Neuronal stem cell (in vitro differentiated cells): Measurements from ENCODE around the gene AOPEP.
A peak's percentile ranks its signal among the peaks of the same experiment; 100 is the strongest.

Experiments used
- DNase-seq: peaks from one replicate; pipeline ENCODE4 v3.0.0-alpha.2; 2013; ENCODE audit warnings: low spot score
- H2AFZ ChIP-seq: one replicate; pipeline ENCODE4 v1.6.1; 2013; ENCODE audit warnings: mild to moderate bottlenecking, low read length, inconsistent platforms
- H2AK5ac ChIP-seq: 2 replicates; pipeline ENCODE4 v1.6.1; 2013; ENCODE audit warnings: low read depth, mild to moderate bottlenecking, inconsistent platforms, low read length, moderate library complexity, mixed read lengths
- H2BK120ac ChIP-seq: 2 replicates; pipeline ENCODE4 v1.6.1; 2013; ENCODE audit warnings: low read depth, mild to moderate bottlenecking, inconsistent platforms, low read length, moderate library complexity, mixed read lengths
- H2BK12ac ChIP-seq: one replicate; pipeline ENCODE4 v1.6.1; 2013; ENCODE audit warnings: low read length, inconsistent platforms
- H2BK15ac ChIP-seq: 2 replicates; pipeline ENCODE4 v1.6.1; 2013; ENCODE audit warnings: mild to moderate bottlenecking, low read length, inconsistent platforms, mixed read lengths
- H2BK5ac ChIP-seq: one replicate; pipeline ENCODE4 v1.6.1; 2013; ENCODE audit warnings: inconsistent platforms, mild to moderate bottlenecking, low read length, moderate library complexity
- H3K14ac ChIP-seq: one replicate; pipeline ENCODE4 v1.6.1; 2013; ENCODE audit warnings: low read length, inconsistent platforms
- H3K18ac ChIP-seq: 2 replicates; pipeline ENCODE4 v1.6.1; 2013; ENCODE audit warnings: low read length, inconsistent platforms
- H3K23ac ChIP-seq: 2 replicates; pipeline ENCODE4 v1.6.1; 2013; ENCODE audit warnings: low read depth, mild to moderate bottlenecking, mixed read lengths, low read length, inconsistent platforms; ENCODE audit not compliant: poor library complexity
- H3K27ac ChIP-seq: replicated peaks from 3 replicates; pipeline ENCODE4 v1.5.1; 2013; ENCODE audit warnings: low read length, inconsistent platforms
- H3K27me3 ChIP-seq, 3 experiments: 2 replicates each; pipeline ENCODE4 v1.6.1; 2013; ENCODE audit warnings: low read length in 3 of 3, mild to moderate bottlenecking in 2 of 3, inconsistent platforms in 1 of 3, low read depth in 1 of 3, mixed read lengths in 1 of 3, moderate library complexity in 1 of 3; ENCODE audit not compliant: control insufficient read depth in 3 of 3, insufficient read depth in 3 of 3
- H3K36me3 ChIP-seq, 2 donors: replicated peaks in 1 of 2; 2 replicates each; pipeline ENCODE4 v1.6.1; 2013; ENCODE audit warnings: low read length in 2 of 2; ENCODE audit not compliant: control insufficient read depth in 2 of 2, insufficient read depth in 2 of 2
- H3K4ac ChIP-seq: 2 replicates; pipeline ENCODE4 v1.6.1; 2013; ENCODE audit warnings: inconsistent platforms, mild to moderate bottlenecking, low read length, moderate library complexity
- H3K4me1 ChIP-seq, 2 donors: 1 replicate in 1 of 2; 2 replicates in 1 of 2; pipeline ENCODE4 v1.6.1; 2013; ENCODE audit warnings: low read length in 2 of 2, low read depth in 1 of 2; ENCODE audit not compliant: control insufficient read depth in 2 of 2, insufficient read depth in 1 of 2
- H3K4me2 ChIP-seq: one replicate; pipeline ENCODE4 v1.6.1; 2013; ENCODE audit warnings: mild to moderate bottlenecking, low read length, inconsistent platforms; ENCODE audit not compliant: insufficient read depth, poor library complexity, severe bottlenecking
- H3K4me3 ChIP-seq, 2 donors: 2 replicates each; pipeline ENCODE4 v1.5.1; 2013; ENCODE audit warnings: low read length in 2 of 2, mild to moderate bottlenecking in 2 of 2, inconsistent platforms in 1 of 2, moderate library complexity in 1 of 2
- H3K79me1 ChIP-seq: one replicate; pipeline ENCODE4 v1.6.1; 2013; ENCODE audit warnings: low read depth, mild to moderate bottlenecking, inconsistent platforms, low read length, moderate library complexity
- H3K9ac ChIP-seq: one replicate; pipeline ENCODE4 v1.6.1; 2013; ENCODE audit warnings: mild to moderate bottlenecking, low read depth, low read length, inconsistent platforms; ENCODE audit not compliant: poor library complexity
- H3K9me3 ChIP-seq, 2 donors: replicated peaks in 1 of 2; 2 replicates each; pipeline versions ENCODE3 to v1.6.1; 2013; ENCODE audit warnings: low read length in 2 of 2, mild to moderate bottlenecking in 2 of 2, inconsistent platforms in 1 of 2, low read depth in 1 of 2, mixed read lengths in 1 of 2, moderate library complexity in 1 of 2; ENCODE audit not compliant: control insufficient read depth in 2 of 2, insufficient read depth in 1 of 2
- H4K8ac ChIP-seq: one replicate; pipeline ENCODE4 v1.6.1; 2013; ENCODE audit warnings: low read depth, mild to moderate bottlenecking, inconsistent platforms, low read length, moderate library complexity
- H4K91ac ChIP-seq: one replicate; pipeline ENCODE4 v1.6.1; 2013; ENCODE audit warnings: low read length, low read depth, mild to moderate bottlenecking, inconsistent platforms; ENCODE audit not compliant: poor library complexity
- WGBS, 2 donors: extraction: QIAGEN DNeasy Blood & Tissue Kit; methylation state at CpG; one replicate each; pipeline ENCODE4 v1.1.7; 2013; ENCODE audit warnings: missing lambda C conversion rate in 2 of 2, mixed read lengths in 1 of 2; ENCODE audit not compliant: insufficient read length in 2 of 2, insufficient replicate concordance in 1 of 2; ENCODE audit errors: extremely low coverage in 2 of 2; 5-methylcytosine and 5-hydroxymethylcytosine counted together

Gene AOPEP

GRCh38 chr9:94721754-94722153, 4.7 kb upstream of the AOPEP start:
- H2AFZ ChIP-seq: peak overlapping the region; percentile 68
- H3K23ac ChIP-seq: no peak overlapping the region
- H3K4me3 ChIP-seq: no peak overlapping the region
- no peak overlapping the region for H2BK120ac ChIP-seq
- H3K14ac ChIP-seq: no peak overlapping the region
- WGBS, 2 donors: no CpG with 5 or more reads among the region's 2 CpGs
- H2BK15ac ChIP-seq: no peak overlapping the region
- no peak overlapping the region for H3K4me2 ChIP-seq
- H3K27me3 ChIP-seq: no peaks in the 10 kb centered on the region
- no peak overlapping the region for H4K8ac ChIP-seq
- DNase-seq: no peak
- H3K36me3 ChIP-seq: no peaks in the 10 kb centered on the region
- no peak overlapping the region for H3K18ac ChIP-seq
- no peak overlapping the region for H3K27ac ChIP-seq
- peaks cover 2% of the 10 kb centered on the region for H3K79me1 ChIP-seq
- no peak overlapping the region for H2AK5ac ChIP-seq
- no peak overlapping the region for H2BK12ac ChIP-seq
- no peak overlapping the region for H2BK5ac ChIP-seq
- H3K4me1 ChIP-seq: no peaks in the 10 kb centered on the region
- H3K9me3 ChIP-seq: peaks cover 0 to 6% of the 10 kb centered on the region in 2 donors
- no peak overlapping the region for H3K9ac ChIP-seq
- H3K4ac ChIP-seq: no peak overlapping the region
- no peak overlapping the region for H4K91ac ChIP-seq

GRCh38 chr9:94725293-94725692, 1.2 kb upstream of the AOPEP start:
- DNase-seq: no peak
- Histone ChIP-seq H3K4me2 (no peak overlapping the region), H2BK120ac (no peak overlapping the region)

DNA sequence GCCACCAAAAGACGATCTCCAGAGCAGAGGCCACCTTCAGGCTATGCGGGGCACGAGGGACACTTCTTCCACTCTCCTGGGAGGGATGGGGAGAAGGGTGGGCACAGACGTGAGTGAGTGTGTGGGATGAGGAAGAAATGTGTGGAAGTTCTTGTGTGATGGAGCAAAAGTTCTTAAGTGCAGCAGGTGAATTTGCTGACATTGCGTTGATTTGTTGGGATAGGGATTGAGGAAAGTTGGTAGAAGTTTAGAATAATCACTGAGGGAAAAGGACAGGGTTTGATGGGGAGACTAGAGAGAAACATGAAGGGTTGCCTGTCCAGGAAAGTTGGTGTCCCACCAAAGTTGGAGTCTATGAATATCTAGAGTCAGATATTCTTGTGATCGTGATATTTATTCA, 2.2 kb downstream of the AOPEP start:
- peaks cover 0 to 2% of the 10 kb centered on the region in 2 donors for H3K4me1 ChIP-seq
- peaks cover 6% of the 10 kb centered on the region for H3K79me1 ChIP-seq
- H4K8ac ChIP-seq: no peak overlapping the region
- H3K14ac ChIP-seq: no peak overlapping the region
- H3K27ac ChIP-seq: no peak overlapping the region
- H3K27me3 ChIP-seq: no peaks in the 10 kb centered on the region
- H2AK5ac ChIP-seq: no peak overlapping the region
- H3K23ac ChIP-seq: no peak overlapping the region
- no peak overlapping the region for H2BK15ac ChIP-seq
- no peak overlapping the region for H3K4me3 ChIP-seq
- no peak overlapping the region for H3K18ac ChIP-seq
- DNase-seq: no peak
- H3K9me3 ChIP-seq: no peaks in the 10 kb centered on the region
- H3K4me2 ChIP-seq: no peak overlapping the region
- H3K9ac ChIP-seq: no peak overlapping the region
- H3K36me3 ChIP-seq: peaks cover 0 to 3% of the 10 kb centered on the region in 2 donors
- no peak overlapping the region for H2AFZ ChIP-seq
- 100% methylated on average over 1 of the region's 6 CpGs; no CpG with 5 or more reads in 1 of the 2 donors for WGBS, 2 donors
- no peak overlapping the region for H2BK5ac ChIP-seq
- no peak overlapping the region for H3K4ac ChIP-seq
- no peak overlapping the region for H2BK120ac ChIP-seq
- H2BK12ac ChIP-seq: no peak overlapping the region
- H4K91ac ChIP-seq: no peak overlapping the region

More at GRCh38 chr9:94725293-94725692, 1.2 kb upstream of the AOPEP start:
- no peak overlapping the region for H2BK15ac ChIP-seq
- no peak overlapping the region for H2AK5ac ChIP-seq
- no peak overlapping the region for H3K18ac ChIP-seq
- no peak overlapping the region for H2BK5ac ChIP-seq
- no peak overlapping the region for H3K4ac ChIP-seq
- no peak overlapping the region for H4K8ac ChIP-seq
- H3K27ac ChIP-seq: no peak overlapping the region
- no peak overlapping the region for H3K14ac ChIP-seq
- peaks cover 6% of the 10 kb centered on the region for H3K79me1 ChIP-seq
- peak overlapping the region; percentile 42 for H2AFZ ChIP-seq
- no CpG with 5 or more reads among the region's 3 CpGs for WGBS, 2 donors
- H2BK12ac ChIP-seq: no peak overlapping the region
- H3K4me1 ChIP-seq: peaks cover 0 to 2% of the 10 kb centered on the region in 2 donors
- peaks cover 0 to 6% of the 10 kb centered on the region in 2 donors for H3K9me3 ChIP-seq
- no peaks in the 10 kb centered on the region for H3K36me3 ChIP-seq
- no peak overlapping the region for H3K9ac ChIP-seq
- H3K4me3 ChIP-seq: no peak overlapping the region
- H3K27me3 ChIP-seq: no peaks in the 10 kb centered on the region
- no peak overlapping the region for H4K91ac ChIP-seq
- no peak overlapping the region for H3K23ac ChIP-seq

DNA sequence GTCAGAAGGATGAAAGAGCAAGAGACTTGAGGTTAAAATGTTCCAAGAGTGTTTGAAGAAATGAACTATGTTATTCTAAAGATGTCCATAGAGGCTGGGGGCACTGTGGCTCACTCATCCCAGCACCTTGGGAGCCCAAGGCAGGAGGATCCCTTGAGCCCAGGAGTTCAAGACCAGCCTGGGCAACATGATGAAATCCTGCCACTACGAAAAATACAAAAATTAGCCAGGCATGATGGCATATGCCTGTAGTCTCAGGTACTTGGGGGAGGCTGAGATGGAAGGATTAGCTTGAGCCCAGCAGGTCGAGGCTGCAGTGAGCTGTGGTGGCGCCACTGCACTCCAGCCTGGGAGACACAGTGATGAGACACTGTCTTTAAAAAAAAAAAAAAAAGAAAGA, 2.7 kb downstream of the AOPEP start:
- H3K4me1 ChIP-seq: peaks cover 0 to 2% of the 10 kb centered on the region in 2 donors
- H3K4me3 ChIP-seq: no peak overlapping the region
- H3K14ac ChIP-seq: no peak overlapping the region
- H2BK5ac ChIP-seq: no peak overlapping the region
- no peak overlapping the region for H4K8ac ChIP-seq
- DNase-seq: no peak
- H3K27me3 ChIP-seq: no peaks in the 10 kb centered on the region
- no peak overlapping the region for H3K9ac ChIP-seq
- no peaks in the 10 kb centered on the region for H3K9me3 ChIP-seq
- no peak overlapping the region for H2AFZ ChIP-seq
- H3K23ac ChIP-seq: no peak overlapping the region
- no peak overlapping the region for H2AK5ac ChIP-seq
- H3K36me3 ChIP-seq: peaks cover 0 to 3% of the 10 kb centered on the region in 2 donors
- H2BK15ac ChIP-seq: no peak overlapping the region
- peaks cover 6% of the 10 kb centered on the region for H3K79me1 ChIP-seq
- no peak overlapping the region for H3K4me2 ChIP-seq
- no peak overlapping the region for H3K4ac ChIP-seq
- H4K91ac ChIP-seq: no peak overlapping the region
- no peak overlapping the region for H3K18ac ChIP-seq
- WGBS, 2 donors: no CpG with 5 or more reads among the region's 3 CpGs
- no peak overlapping the region for H2BK12ac ChIP-seq
- H2BK120ac ChIP-seq: no peak overlapping the region
- no peak overlapping the region for H3K27ac ChIP-seq
